Smooth muscle cell (in vitro differentiated cells): ENCODE measurements around the gene ITPR1. TPM values are rescaled to one million over a fixed set of nuclear protein-coding genes. Genes with fewer than 3 reads are reported as not detected.

Experiments
- DNase-seq: peaks from one replicate; lab custom pipeline; 2025; ENCODE audit not compliant: unreplicated experiment; lab: John Stamatoyannopoulos, UW
- H2AFZ ChIP-seq: fragments of 200-600 bp; sonication (generic); 2 replicates; pipeline ENCODE4 v1.6.0; 2016; ENCODE audit warnings: antibody characterized with exemption, low read depth, mild to moderate bottlenecking
- H3F3A ChIP-seq: fragments of 200-600 bp; sonication (generic); 2 replicates; pipeline ENCODE4 v1.6.0; 2017; ENCODE audit warnings: antibody characterized with exemption, low read depth
- H3K27ac ChIP-seq: fragments of 200-600 bp; sonication (generic); 2 replicates; pipeline ENCODE4 v1.5.1; 2016; ENCODE audit warnings: low read depth, mild to moderate bottlenecking
- H3K27me3 ChIP-seq: fragments of 200-600 bp; sonication (generic); 2 replicates; pipeline ENCODE4 v1.6.1; 2016; ENCODE audit warnings: low read depth, mild to moderate bottlenecking
- H3K36me3 ChIP-seq: fragments of 200-600 bp; sonication (generic); 2 replicates; pipeline ENCODE4 v1.5.1; 2016; ENCODE audit warnings: low read depth
- H3K4me1 ChIP-seq: fragments of 200-600 bp; sonication (generic); 2 replicates; pipeline ENCODE4 v1.5.1; 2016; ENCODE audit warnings: low read depth
- H3K4me2 ChIP-seq: fragments of 200-600 bp; sonication (generic); 2 replicates; pipeline ENCODE4 v1.6.0; 2016; ENCODE audit warnings: mild to moderate bottlenecking
- H3K4me3 ChIP-seq: fragments of 200-600 bp; sonication (generic); 2 replicates; pipeline ENCODE4 v1.5.1; 2016; ENCODE audit warnings: mild to moderate bottlenecking
- H3K79me2 ChIP-seq: fragments of 200-600 bp; sonication (generic); 2 replicates; pipeline ENCODE4 v1.6.0; 2016; ENCODE audit warnings: low read depth, mild to moderate bottlenecking
- H3K9ac ChIP-seq: fragments of 200-600 bp; sonication (generic); 2 replicates; pipeline ENCODE4 v1.6.0; 2016; ENCODE audit warnings: low read depth
- H3K9me3 ChIP-seq: fragments of 200-600 bp; sonication (generic); replicated peaks from 2 replicates; pipeline ENCODE4 v1.5.1; 2016; ENCODE audit warnings: low read depth
- H4K20me1 ChIP-seq: fragments of 200-600 bp; sonication (generic); 2 replicates; pipeline ENCODE4 v1.6.0; 2016; ENCODE audit warnings: low read depth
- WGBS: methylation state at CpG from one replicate; pipeline ENCODE4 v1.1.7; 2016; ENCODE audit warnings: low lambda C conversion rate; 5-methylcytosine and 5-hydroxymethylcytosine counted together
- polyA plus RNA-seq: library from polyadenylated mRNA; unstranded; fragments of >200 nt; fragmentation: Nextera tagmentation; extraction: Ambion mirVana; gene quantifications from 2 replicates; pipeline ENCODE4 v1.2.1, GENCODE V29; 2016
- total RNA-seq: library from RNA; depleted of rRNA; stranded (reverse); fragments of >200 nt; gene quantifications from 2 replicates; pipeline ENCODE4 v1.2.3, GENCODE V29; 2014
- TF ChIP-seq, protein P1 (sequence below): fragments of 200-600 bp; sonication (generic); IDR thresholded peaks from 2 replicates; pipeline ENCODE4 v1.5.1; 2017; ENCODE audit warnings: borderline replicate concordance, mild to moderate bottlenecking, antibody characterized with exemption; ENCODE audit not compliant: insufficient read depth, poor library complexity, severe bottlenecking

Gene ITPR1
- total and polyA plus RNA-seq, 2 experiments from 2014 or later = 16.4 to 28.6 TPM

DNA sequence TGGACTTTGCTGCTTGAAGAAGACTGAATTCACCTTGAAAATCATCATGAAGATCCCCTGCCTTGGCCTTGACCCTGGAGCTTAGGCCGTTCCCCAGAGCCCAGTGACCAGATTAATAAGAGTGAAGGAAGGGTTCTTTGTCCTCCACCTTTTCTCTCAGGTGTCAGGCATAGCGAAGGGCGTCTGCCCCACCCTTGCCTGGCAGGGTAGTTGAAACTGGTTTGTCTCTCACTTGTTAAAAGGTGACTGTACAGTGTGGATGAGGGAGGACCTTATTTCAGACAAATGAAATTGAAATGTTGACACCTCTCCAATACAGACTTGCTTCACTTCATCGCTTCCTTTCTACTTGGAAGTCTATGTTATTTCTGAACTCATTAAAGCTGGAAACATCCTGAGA lies 262.4 kb downstream of the ITPR1 start:
- 94% methylated on average over 4 of the region's 4 CpGs for WGBS
- no peak overlapping the region for H3K27ac ChIP-seq
- no peak overlapping the region for H3K4me3 ChIP-seq

DNA sequence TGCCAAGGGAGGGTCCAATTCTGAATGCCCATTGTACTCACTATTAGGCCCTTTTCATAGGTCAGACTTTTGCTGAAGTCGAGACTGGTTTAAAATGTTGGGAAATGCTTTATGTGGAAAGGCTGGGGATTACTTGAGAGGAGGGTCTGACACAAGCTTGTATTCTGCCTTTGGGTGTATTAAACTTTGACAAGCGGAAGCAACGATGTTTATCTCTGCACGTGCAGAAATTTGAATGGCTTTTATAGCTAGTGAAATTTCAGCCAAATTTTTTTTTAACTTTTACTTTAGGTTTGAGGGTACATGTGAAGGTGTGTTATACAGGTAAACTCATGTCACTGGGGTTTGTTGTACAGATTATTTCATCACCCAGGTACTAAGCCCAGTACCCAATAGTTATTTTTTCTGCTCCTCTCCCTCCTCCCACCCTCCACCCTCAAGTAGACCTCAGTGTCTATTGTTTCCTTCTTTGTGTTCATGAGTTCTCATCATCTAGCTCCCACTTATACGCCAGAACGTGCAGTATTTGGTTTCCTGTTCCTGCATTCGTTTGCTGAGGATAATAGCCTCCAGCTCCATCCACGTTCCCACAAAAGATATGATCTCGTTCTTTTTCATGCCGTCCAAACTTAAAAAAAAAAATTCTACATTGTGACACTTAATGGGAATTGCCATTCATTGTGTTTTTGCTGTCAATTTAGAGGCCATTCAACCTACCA lies 263.1 kb downstream of the ITPR1 start:
- TF ChIP-seq, protein P1, sequence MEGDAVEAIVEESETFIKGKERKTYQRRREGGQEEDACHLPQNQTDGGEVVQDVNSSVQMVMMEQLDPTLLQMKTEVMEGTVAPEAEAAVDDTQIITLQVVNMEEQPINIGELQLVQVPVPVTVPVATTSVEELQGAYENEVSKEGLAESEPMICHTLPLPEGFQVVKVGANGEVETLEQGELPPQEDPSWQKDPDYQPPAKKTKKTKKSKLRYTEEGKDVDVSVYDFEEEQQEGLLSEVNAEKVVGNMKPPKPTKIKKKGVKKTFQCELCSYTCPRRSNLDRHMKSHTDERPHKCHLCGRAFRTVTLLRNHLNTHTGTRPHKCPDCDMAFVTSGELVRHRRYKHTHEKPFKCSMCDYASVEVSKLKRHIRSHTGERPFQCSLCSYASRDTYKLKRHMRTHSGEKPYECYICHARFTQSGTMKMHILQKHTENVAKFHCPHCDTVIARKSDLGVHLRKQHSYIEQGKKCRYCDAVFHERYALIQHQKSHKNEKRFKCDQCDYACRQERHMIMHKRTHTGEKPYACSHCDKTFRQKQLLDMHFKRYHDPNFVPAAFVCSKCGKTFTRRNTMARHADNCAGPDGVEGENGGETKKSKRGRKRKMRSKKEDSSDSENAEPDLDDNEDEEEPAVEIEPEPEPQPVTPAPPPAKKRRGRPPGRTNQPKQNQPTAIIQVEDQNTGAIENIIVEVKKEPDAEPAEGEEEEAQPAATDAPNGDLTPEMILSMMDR = no peak
- WGBS = 77% methylated on average over 10 of the region's 10 CpGs
- no peak overlapping the region for H2AFZ ChIP-seq
- no peaks in the 10 kb centered on the region for H3K36me3 ChIP-seq
- no peaks in the 10 kb centered on the region for H3K79me2 ChIP-seq
- DNase-seq = no peak
- H3K4me2 ChIP-seq = no peak overlapping the region
- H3K9ac ChIP-seq = no peak overlapping the region
- peaks cover 11% of the 10 kb centered on the region for H3F3A ChIP-seq
- no peaks in the 10 kb centered on the region for H3K9me3 ChIP-seq
- H3K27ac ChIP-seq = no peak overlapping the region
- H3K4me3 ChIP-seq = no peak overlapping the region
- H3K4me1 ChIP-seq = peaks cover 7% of the 10 kb centered on the region
- no peaks in the 10 kb centered on the region for H3K27me3 ChIP-seq
- H4K20me1 ChIP-seq = no peaks in the 10 kb centered on the region

More for the DNA sequence above, 262.4 kb downstream of the ITPR1 start:
- Histone ChIP-seq H3K27me3 (no peaks in the 10 kb centered on the region), H3K9ac (no peak overlapping the region), H3K36me3 (no peaks in the 10 kb centered on the region), H3K4me1 (peaks cover 14% of the 10 kb centered on the region), H4K20me1 (no peaks in the 10 kb centered on the region), H3K79me2 (no peaks in the 10 kb centered on the region), H2AFZ (no peak overlapping the region), H3F3A (peaks cover 17% of the 10 kb centered on the region), H3K9me3 (no peaks in the 10 kb centered on the region), H3K4me2 (no peak overlapping the region)
- no peak for DNase-seq
- TF ChIP-seq, protein P1 = no peak

DNA sequence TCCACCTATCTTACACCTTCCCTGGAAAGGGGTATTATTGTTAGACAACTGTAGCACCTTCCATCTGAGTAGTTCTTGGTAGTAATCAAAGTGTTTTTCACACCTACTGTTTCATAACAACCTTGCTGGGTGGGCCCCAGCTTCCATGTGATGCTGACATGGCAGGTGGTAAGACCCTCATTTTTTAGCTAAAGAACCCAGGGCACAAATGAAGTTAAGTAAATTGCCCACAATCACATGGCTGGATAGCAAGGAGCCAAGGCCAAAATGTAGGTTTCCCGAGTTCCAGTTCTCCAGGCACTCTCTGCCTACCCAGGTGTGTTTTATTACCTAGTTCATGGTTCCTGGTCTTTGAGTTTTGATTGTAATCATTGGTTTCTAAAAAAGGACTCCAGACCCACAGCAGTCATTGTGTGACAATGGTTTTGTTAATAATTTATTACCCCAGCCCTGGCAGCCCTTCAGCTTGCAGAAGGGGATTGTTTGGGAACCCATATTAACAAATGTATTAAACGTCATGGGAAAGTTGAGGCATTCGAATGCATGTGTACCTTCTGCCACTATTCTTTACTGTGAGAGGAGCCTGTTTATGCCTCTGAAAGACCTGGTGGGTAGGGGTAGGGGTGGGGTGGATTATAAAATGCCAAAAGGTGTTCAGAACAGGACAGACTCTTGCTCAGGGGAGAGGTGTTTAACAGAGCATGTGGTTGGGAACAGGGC lies 263.9 kb downstream of the ITPR1 start:
- Histone ChIP-seq H3K27ac (no peak overlapping the region), H3F3A (peaks cover 6% of the 10 kb centered on the region), H3K79me2 (no peaks in the 10 kb centered on the region), H4K20me1 (no peaks in the 10 kb centered on the region), H3K4me1 (peaks cover under 1% of the 10 kb centered on the region), H3K9ac (no peak overlapping the region), H3K4me3 (no peak overlapping the region), H2AFZ (no peak overlapping the region), H3K4me2 (no peak overlapping the region), H3K27me3 (no peaks in the 10 kb centered on the region), H3K36me3 (no peaks in the 10 kb centered on the region), H3K9me3 (no peaks in the 10 kb centered on the region)
- DNase-seq = no peak
- 80% methylated on average over 3 of the region's 3 CpGs for WGBS
- TF ChIP-seq, protein P1 = no peak
